H1 (cell line): ENCODE results near the gene TNS3.

ENCODE experiments used
- CTCF ChIP-seq, 3 experiments: IDR thresholded peaks; 1 replicate in 2 of 3; 2 replicates in 1 of 3; pipeline versions ENCODE4 v1.5.1 to v1.6.1; 2011; ENCODE audit warnings: low read length in 3 of 3, mild to moderate bottlenecking in 3 of 3, inconsistent platforms in 2 of 3, low read depth in 1 of 3, moderate library complexity in 1 of 3; ENCODE audit not compliant: insufficient read depth in 1 of 3; ENCODE audit errors: control extremely low read depth in 1 of 3
- HDAC6 ChIP-seq: IDR thresholded peaks from one replicate; pipeline ENCODE4 v1.7.1; 2012; ENCODE audit warnings: low read depth, mild to moderate bottlenecking, inconsistent platforms, low read length, moderate library complexity
- POLR2A ChIP-seq, 2 experiments: IDR thresholded peaks; 1 replicate in 1 of 2; 2 replicates in 1 of 2; pipeline ENCODE4 v1.6.1; 2011; ENCODE audit warnings: low read depth in 2 of 2, low read length in 2 of 2, mild to moderate bottlenecking in 2 of 2; ENCODE audit errors: control extremely low read depth in 1 of 2
- TAF7 ChIP-seq: optimal IDR thresholded peaks from 2 replicates; pipeline ENCODE3; 2011; ENCODE audit warnings: low read depth, mild to moderate bottlenecking, inconsistent platforms, low read length, moderate library complexity, borderline replicate concordance
- TEAD4 ChIP-seq: IDR thresholded peaks from 2 replicates; pipeline ENCODE4 v1.6.1; 2012; ENCODE audit warnings: low read depth, low read length, inconsistent platforms, mixed read lengths

DNA sequence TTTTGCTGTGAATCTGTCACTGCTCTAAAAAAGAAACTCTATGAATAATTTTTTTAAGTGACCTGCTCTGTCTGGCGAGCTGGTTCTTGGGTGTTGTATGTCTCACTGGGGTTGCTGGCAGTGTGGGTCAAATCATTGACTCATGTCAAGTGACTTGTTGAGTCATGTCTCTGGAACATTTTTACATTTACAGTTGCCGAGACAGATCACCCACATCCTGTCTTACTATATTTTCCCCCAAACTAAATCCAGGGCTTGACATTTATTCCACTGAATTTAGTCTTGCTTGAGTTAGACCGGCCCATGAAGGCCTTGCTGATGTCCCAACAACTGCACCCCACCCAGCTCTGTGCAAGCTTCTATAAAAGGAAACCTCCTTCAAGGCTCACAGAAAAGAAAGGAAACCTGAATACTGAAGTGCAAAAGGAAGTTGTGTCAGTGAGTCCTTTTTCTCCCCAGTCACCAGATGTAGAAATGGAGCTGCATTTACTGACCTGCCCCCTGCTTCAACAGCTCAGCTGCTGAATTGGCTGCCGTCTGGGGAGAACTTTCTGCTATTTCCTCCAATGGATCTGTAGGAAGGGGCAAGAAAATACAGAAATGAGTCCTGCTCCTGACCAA, 290.3 kb downstream of the TNS3 start:
- TF ChIP-seq TEAD4 (no peak), HDAC6 (no peak), POLR2A (IDR thresholded peaks at IDR 0.05; ENCODE audit: control extremely low read depth in 1 of 2, low read depth in 2 of 2, low read length in 2 of 2) (no peak), CTCF (IDR thresholded peaks at IDR 0.05; ENCODE audit: control extremely low read depth in 1 of 3, insufficient read depth in 1 of 3, low read depth in 1 of 3, low read length in 3 of 3) (no peak), TAF7 (no peak)
